ENCODE data around the gene SLC6A9.

DNA sequence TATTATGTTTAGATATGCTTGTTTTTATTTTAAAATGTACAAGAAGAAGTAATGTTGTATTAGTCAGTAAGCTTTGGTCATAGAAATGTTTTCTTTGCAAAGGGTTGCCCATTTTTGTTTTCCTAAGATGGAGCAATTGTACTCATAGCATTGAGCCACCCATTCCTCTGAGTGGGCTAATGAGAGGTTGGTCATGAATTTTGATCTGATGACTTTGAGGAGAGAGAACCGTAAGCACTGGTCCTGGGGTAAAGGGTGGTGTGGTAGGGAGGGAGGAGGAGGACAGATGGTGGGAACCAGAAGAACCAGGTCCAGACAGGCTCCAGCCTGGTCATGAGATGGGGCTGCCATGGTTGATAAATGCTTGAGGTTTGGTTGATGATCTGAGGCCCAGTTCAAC is 15.9 kb upstream of the SLC6A9 start:
- no peak for TF ChIP-seq EP300 (IDR thresholded peaks at IDR 0.05; ENCODE audit: borderline replicate concordance)
- TF ChIP-seq YY1 (IDR thresholded peaks at IDR 0.05; ENCODE audit: low read depth) = no peak
- no peak for TF ChIP-seq RAD21 (IDR thresholded peaks at IDR 0.05; ENCODE audit: low read depth)
- TF ChIP-seq, protein P1, sequence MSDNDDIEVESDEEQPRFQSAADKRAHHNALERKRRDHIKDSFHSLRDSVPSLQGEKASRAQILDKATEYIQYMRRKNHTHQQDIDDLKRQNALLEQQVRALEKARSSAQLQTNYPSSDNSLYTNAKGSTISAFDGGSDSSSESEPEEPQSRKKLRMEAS (IDR thresholded peaks at IDR 0.05) = no peak
- no peak for TF ChIP-seq CEBPB (IDR thresholded peaks at IDR 0.05)
- TF ChIP-seq, protein P2, sequence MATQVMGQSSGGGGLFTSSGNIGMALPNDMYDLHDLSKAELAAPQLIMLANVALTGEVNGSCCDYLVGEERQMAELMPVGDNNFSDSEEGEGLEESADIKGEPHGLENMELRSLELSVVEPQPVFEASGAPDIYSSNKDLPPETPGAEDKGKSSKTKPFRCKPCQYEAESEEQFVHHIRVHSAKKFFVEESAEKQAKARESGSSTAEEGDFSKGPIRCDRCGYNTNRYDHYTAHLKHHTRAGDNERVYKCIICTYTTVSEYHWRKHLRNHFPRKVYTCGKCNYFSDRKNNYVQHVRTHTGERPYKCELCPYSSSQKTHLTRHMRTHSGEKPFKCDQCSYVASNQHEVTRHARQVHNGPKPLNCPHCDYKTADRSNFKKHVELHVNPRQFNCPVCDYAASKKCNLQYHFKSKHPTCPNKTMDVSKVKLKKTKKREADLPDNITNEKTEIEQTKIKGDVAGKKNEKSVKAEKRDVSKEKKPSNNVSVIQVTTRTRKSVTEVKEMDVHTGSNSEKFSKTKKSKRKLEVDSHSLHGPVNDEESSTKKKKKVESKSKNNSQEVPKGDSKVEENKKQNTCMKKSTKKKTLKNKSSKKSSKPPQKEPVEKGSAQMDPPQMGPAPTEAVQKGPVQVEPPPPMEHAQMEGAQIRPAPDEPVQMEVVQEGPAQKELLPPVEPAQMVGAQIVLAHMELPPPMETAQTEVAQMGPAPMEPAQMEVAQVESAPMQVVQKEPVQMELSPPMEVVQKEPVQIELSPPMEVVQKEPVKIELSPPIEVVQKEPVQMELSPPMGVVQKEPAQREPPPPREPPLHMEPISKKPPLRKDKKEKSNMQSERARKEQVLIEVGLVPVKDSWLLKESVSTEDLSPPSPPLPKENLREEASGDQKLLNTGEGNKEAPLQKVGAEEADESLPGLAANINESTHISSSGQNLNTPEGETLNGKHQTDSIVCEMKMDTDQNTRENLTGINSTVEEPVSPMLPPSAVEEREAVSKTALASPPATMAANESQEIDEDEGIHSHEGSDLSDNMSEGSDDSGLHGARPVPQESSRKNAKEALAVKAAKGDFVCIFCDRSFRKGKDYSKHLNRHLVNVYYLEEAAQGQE (IDR thresholded peaks at IDR 0.05; ENCODE audit: low read depth) = no peak
- no peak for TF ChIP-seq ZBTB7A (IDR thresholded peaks at IDR 0.05; ENCODE audit: low read depth)
- TF ChIP-seq NFIC (IDR thresholded peaks at IDR 0.05) = no peak
- TF ChIP-seq TAF1 (IDR thresholded peaks at IDR 0.05; ENCODE audit: low read depth) = no peak
- TF ChIP-seq TEAD4 (IDR thresholded peaks at IDR 0.05) = no peak
- no peak for TF ChIP-seq FOXM1 (IDR thresholded peaks at IDR 0.05; ENCODE audit: borderline replicate concordance, low read depth)
- TF ChIP-seq USF1 (IDR thresholded peaks at IDR 0.05) = no peak
- no peak for TF ChIP-seq TCF12 (IDR thresholded peaks at IDR 0.05; ENCODE audit: low read depth)
- no peak for TF ChIP-seq CREB1 (IDR thresholded peaks at IDR 0.05; ENCODE audit: low read depth)
